K562 (cell line): ENCODE results near the gene TMEM222. TPM values are rescaled to one million over a fixed set of nuclear protein-coding genes. Genes with fewer than 3 reads are reported as not detected.

Experiments
- ATF7 ChIP-seq: fragments of 450-650 bp; IDR thresholded peaks from 2 replicates; pipeline ENCODE4 v1.7.1; 2014; ENCODE audit warnings: mild to moderate bottlenecking, moderate library complexity
- BHLHE40 ChIP-seq: IDR thresholded peaks from 2 replicates; pipeline ENCODE4 v1.6.1; 2011; ENCODE audit warnings: low read length, improper control_type of control experiment
- DDX20 ChIP-seq: fragments of 450-650 bp; IDR thresholded peaks from 2 replicates; pipeline ENCODE4 v1.6.1; 2016; ENCODE audit warnings: missing genetic modification characterization, low read depth, mild to moderate bottlenecking, missing compliant biosample characterization, moderate library complexity
- GATA2 ChIP-seq: sonication (generic); formaldehyde crosslinking; IDR thresholded peaks from 2 replicates; pipeline ENCODE4 v1.4.0; 2020; ENCODE audit warnings: mild to moderate bottlenecking, missing genetic modification reagents
- HMGN3 ChIP-seq: IDR thresholded peaks from 2 replicates; pipeline ENCODE4 v1.6.1; 2011; ENCODE audit warnings: borderline replicate concordance, low read depth, mild to moderate bottlenecking, mixed read lengths, low read length; ENCODE audit not compliant: insufficient read length; ENCODE audit errors: extremely low read depth
- MYC ChIP-seq, 2 experiments: fragments of 250-450 bp in 1 of 2; sonication (Bioruptor Pico) in 1 of 2; IDR thresholded peaks; 2 replicates each; pipeline versions ENCODE4 v1.5.1 to v1.6.1; 2012 to 2021; ENCODE audit warnings: low read depth in 2 of 2, borderline replicate concordance in 1 of 2, improper control_type of control experiment in 1 of 2, low read length in 1 of 2, mild to moderate bottlenecking in 1 of 2, moderate library complexity in 1 of 2
- PRPF4 ChIP-seq: fragments of 200-400 bp; formaldehyde crosslinking; IDR thresholded peaks from one replicate; pipeline ENCODE4 v1.6.1; 2017; ENCODE audit warnings: low read length, low read depth, mild to moderate bottlenecking; ENCODE audit not compliant: insufficient read depth, poor library complexity, severe bottlenecking
- PTRF ChIP-seq: fragments of 450-650 bp; IDR thresholded peaks from 2 replicates; pipeline ENCODE4 v1.6.1; 2016; ENCODE audit warnings: mild to moderate bottlenecking, missing genetic modification characterization, missing compliant biosample characterization
- TCF7 ChIP-seq: sonication (generic); IDR thresholded peaks from 2 replicates; pipeline ENCODE4 v1.6.1; 2016; ENCODE audit warnings: antibody characterized with exemption, borderline replicate concordance
- ZNF239 ChIP-seq: fragments of 250-450 bp; sonication (Bioruptor Pico); IDR thresholded peaks from 2 replicates; pipeline ENCODE4 v1.4.0; 2020; ENCODE audit warnings: mild to moderate bottlenecking
- ZNF512 ChIP-seq: IDR thresholded peaks from 2 replicates; pipeline ENCODE4 v1.6.1; 2016; ENCODE audit warnings: missing genetic modification characterization, missing compliant biosample characterization
- polyA plus RNA-seq, 8 experiments: library from polyadenylated mRNA; depleted of rRNA in 4 of 8; stranded (reverse) in 5 of 8; unstranded in 3 of 8; fragments of >200 nt; fragmentation: Nextera tagmentation in 2 of 8; fragmentation: Illumina TruSeq in 1 of 8; extraction: Ambion mirVana in 2 of 8; extraction: Trizol in 1 of 8; gene quantifications; 2 replicates each; pipeline versions ENCODE4 v1.2.1 to v1.2.3, GENCODE V29; 2011 to 2014; ENCODE audit warnings: inconsistent platforms in 1 of 8, missing spikeins in 1 of 8
- total RNA-seq, 7 experiments: library from RNA; depleted of rRNA in 6 of 7; stranded (reverse); fragments of >200 nt in 6 of 7; fragmentation: Illumina TruSeq in 2 of 7; extraction: Trizol in 2 of 7; gene quantifications; 2 replicates each; pipeline versions ENCODE4 v1.2.1 to v1.2.3, GENCODE V29; 2011 to 2021; ENCODE audit warnings: low replicate concordance in 1 of 7
- TF ChIP-seq, protein P1 (sequence below): fragments of 450-650 bp; IDR thresholded peaks from 2 replicates; pipeline ENCODE4 v1.6.1; 2016; ENCODE audit warnings: mild to moderate bottlenecking, moderate library complexity

Gene TMEM222
- total and polyA plus RNA-seq, 9 of the 15 experiments (the other 6 are each of a cell fraction or from before 2014, with no cell fraction given) = 6.9 to 48.0 (median 32.8) TPM

DNA sequence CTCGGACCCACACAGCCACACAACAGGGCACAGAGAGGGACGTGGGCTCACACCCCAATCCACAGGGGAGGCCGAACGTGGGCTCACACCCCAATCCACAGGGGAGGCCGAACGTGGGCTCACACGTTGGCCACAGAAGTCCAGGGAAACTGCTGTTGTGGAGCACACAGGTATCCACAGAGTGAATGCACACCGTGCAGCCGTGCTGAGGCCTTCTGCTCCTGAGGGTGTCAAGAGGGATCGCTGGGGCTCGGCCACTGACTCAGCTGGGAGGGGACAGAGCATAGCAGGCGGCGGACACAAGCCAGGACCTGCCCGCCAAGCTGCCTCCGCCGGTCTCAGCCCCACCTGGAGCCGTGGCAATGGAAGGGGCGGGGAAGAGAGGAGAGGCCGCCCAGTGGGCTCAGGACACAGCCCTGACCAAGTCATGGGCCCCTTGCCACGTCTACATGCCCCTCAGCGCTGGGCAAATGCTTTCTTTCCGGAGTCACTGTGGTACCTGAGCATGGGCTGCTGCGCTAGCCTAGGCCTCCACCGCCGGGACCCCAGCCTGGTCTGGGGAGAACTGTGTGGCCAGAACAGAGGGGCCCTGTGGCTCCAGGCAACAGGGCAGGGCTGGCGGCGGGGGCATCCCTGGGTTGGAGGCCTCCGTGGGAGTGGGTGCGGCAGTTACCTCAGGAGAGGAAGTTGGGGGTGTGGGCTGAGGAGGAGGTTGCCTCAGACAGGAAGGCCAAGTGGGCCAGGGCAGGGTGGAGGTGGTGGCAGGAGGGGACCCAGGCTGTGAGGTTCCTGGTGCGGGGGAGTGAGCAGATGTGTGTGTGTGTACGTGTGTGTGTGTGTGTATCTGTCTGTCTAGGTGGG is 21.0 kb downstream of the TMEM222 start (continued):
- TF ChIP-seq, protein P1, sequence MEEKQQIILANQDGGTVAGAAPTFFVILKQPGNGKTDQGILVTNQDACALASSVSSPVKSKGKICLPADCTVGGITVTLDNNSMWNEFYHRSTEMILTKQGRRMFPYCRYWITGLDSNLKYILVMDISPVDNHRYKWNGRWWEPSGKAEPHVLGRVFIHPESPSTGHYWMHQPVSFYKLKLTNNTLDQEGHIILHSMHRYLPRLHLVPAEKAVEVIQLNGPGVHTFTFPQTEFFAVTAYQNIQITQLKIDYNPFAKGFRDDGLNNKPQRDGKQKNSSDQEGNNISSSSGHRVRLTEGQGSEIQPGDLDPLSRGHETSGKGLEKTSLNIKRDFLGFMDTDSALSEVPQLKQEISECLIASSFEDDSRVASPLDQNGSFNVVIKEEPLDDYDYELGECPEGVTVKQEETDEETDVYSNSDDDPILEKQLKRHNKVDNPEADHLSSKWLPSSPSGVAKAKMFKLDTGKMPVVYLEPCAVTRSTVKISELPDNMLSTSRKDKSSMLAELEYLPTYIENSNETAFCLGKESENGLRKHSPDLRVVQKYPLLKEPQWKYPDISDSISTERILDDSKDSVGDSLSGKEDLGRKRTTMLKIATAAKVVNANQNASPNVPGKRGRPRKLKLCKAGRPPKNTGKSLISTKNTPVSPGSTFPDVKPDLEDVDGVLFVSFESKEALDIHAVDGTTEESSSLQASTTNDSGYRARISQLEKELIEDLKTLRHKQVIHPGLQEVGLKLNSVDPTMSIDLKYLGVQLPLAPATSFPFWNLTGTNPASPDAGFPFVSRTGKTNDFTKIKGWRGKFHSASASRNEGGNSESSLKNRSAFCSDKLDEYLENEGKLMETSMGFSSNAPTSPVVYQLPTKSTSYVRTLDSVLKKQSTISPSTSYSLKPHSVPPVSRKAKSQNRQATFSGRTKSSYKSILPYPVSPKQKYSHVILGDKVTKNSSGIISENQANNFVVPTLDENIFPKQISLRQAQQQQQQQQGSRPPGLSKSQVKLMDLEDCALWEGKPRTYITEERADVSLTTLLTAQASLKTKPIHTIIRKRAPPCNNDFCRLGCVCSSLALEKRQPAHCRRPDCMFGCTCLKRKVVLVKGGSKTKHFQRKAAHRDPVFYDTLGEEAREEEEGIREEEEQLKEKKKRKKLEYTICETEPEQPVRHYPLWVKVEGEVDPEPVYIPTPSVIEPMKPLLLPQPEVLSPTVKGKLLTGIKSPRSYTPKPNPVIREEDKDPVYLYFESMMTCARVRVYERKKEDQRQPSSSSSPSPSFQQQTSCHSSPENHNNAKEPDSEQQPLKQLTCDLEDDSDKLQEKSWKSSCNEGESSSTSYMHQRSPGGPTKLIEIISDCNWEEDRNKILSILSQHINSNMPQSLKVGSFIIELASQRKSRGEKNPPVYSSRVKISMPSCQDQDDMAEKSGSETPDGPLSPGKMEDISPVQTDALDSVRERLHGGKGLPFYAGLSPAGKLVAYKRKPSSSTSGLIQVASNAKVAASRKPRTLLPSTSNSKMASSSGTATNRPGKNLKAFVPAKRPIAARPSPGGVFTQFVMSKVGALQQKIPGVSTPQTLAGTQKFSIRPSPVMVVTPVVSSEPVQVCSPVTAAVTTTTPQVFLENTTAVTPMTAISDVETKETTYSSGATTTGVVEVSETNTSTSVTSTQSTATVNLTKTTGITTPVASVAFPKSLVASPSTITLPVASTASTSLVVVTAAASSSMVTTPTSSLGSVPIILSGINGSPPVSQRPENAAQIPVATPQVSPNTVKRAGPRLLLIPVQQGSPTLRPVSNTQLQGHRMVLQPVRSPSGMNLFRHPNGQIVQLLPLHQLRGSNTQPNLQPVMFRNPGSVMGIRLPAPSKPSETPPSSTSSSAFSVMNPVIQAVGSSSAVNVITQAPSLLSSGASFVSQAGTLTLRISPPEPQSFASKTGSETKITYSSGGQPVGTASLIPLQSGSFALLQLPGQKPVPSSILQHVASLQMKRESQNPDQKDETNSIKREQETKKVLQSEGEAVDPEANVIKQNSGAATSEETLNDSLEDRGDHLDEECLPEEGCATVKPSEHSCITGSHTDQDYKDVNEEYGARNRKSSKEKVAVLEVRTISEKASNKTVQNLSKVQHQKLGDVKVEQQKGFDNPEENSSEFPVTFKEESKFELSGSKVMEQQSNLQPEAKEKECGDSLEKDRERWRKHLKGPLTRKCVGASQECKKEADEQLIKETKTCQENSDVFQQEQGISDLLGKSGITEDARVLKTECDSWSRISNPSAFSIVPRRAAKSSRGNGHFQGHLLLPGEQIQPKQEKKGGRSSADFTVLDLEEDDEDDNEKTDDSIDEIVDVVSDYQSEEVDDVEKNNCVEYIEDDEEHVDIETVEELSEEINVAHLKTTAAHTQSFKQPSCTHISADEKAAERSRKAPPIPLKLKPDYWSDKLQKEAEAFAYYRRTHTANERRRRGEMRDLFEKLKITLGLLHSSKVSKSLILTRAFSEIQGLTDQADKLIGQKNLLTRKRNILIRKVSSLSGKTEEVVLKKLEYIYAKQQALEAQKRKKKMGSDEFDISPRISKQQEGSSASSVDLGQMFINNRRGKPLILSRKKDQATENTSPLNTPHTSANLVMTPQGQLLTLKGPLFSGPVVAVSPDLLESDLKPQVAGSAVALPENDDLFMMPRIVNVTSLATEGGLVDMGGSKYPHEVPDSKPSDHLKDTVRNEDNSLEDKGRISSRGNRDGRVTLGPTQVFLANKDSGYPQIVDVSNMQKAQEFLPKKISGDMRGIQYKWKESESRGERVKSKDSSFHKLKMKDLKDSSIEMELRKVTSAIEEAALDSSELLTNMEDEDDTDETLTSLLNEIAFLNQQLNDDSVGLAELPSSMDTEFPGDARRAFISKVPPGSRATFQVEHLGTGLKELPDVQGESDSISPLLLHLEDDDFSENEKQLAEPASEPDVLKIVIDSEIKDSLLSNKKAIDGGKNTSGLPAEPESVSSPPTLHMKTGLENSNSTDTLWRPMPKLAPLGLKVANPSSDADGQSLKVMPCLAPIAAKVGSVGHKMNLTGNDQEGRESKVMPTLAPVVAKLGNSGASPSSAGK = peak; percentile 82
- no peak for TF ChIP-seq MYC (IDR thresholded peaks at IDR 0.05; ENCODE audit: low read depth, low read length)
- TF ChIP-seq MYC (CRISPR knock-in tag; IDR thresholded peaks at IDR 0.05; ENCODE audit: borderline replicate concordance, low read depth) = no peak
- TF ChIP-seq DDX20 (tag) = no peak
- TF ChIP-seq ZNF239 (CRISPR knock-in tag) = no peak
- TF ChIP-seq PTRF (tag) = no peak
- no peak for TF ChIP-seq PRPF4
- TF ChIP-seq BHLHE40 = no peak
- no peak for TF ChIP-seq ATF7
- peak; percentile 30 for TF ChIP-seq HMGN3
- no peak for TF ChIP-seq TCF7
- TF ChIP-seq GATA2 = no peak
- no peak for TF ChIP-seq ZNF512 (tag)
